Fibroblast of the aortic adventitia (primary cell): ENCODE measurements around the gene TBC1D22A. TPM values are rescaled to one million over a fixed set of nuclear protein-coding genes. Genes with fewer than 3 reads are reported as not detected.

Experiments
- DNase-seq: peaks from one replicate; pipeline ENCODE4 v3.0.0-alpha.2; 2010; ENCODE audit warnings: low read depth
- H3K4me3 ChIP-seq: 2 replicates; pipeline ENCODE4 v1.5.1; 2011; ENCODE audit warnings: low read depth, mild to moderate bottlenecking, control low read depth, low read length, moderate library complexity
- CTCF ChIP-seq: IDR thresholded peaks from 2 replicates; pipeline ENCODE4 v1.5.1; 2011; ENCODE audit warnings: mild to moderate bottlenecking, low read length, control low read depth, inconsistent platforms; ENCODE audit not compliant: insufficient read depth
- total RNA-seq: library from RNA; depleted of rRNA; stranded (reverse); fragments of >200 nt; gene quantifications from 2 replicates; pipeline ENCODE4 v1.2.3, GENCODE V29; 2012; ENCODE audit warnings: low replicate concordance

Gene TBC1D22A
- total RNA-seq, 1 donor: 13.8 TPM

GRCh38 chr22:47123006-47123826, 360.8 kb downstream of the TBC1D22A start:
- H3K4me3 ChIP-seq: no peak overlapping the region
- DNase-seq: no peak
- no peak for TF ChIP-seq CTCF

- no peak for TF ChIP-seq CTCF
- no peak overlapping the region for H3K4me3 ChIP-seq
- DNase-seq: no peak
These were observed 361.5 kb downstream of the TBC1D22A start for GRCh38 chr22:47123827-47124442.

GRCh38 chr22:47124451-47124881, 362.0 kb downstream of the TBC1D22A start:
- DNase-seq: no peak
- no peak for TF ChIP-seq CTCF

GRCh38 chr22:47124961-47125360, 362.5 kb downstream of the TBC1D22A start:
- TF ChIP-seq CTCF: no peak
- no peak overlapping the region for H3K4me3 ChIP-seq
- no peak for DNase-seq

More at GRCh38 chr22:47124451-47124881, 362.0 kb downstream of the TBC1D22A start:
- no peak overlapping the region for H3K4me3 ChIP-seq

GRCh38 chr22:47125603-47126002, 363.2 kb downstream of the TBC1D22A start:
- H3K4me3 ChIP-seq: no peak overlapping the region
- peak; percentile 20 for TF ChIP-seq CTCF
- DNase-seq: no peak

- no peak overlapping the region for H3K4me3 ChIP-seq
- TF ChIP-seq CTCF: no peak
These were observed 363.9 kb downstream of the TBC1D22A start for GRCh38 chr22:47126344-47126811.

More at GRCh38 chr22:47126344-47126811, 363.9 kb downstream of the TBC1D22A start:
- no peak for DNase-seq
